Left lobe of liver (tissue), 1 donor: Measurements from ENCODE around the gene CFAP44. TPM values are rescaled to one million over a fixed set of nuclear protein-coding genes. Genes with fewer than 3 reads are reported as not detected.

Experiments
- total RNA-seq: library from RNA; stranded (reverse); gene quantifications from one replicate; pipeline ENCODE4 v1.2.1, GENCODE V29; 2021
- donor health status: DM: no; HTN: yes; CAD: no.

Gene CFAP44
- total RNA-seq, 1 donor from 2014 or later: 3.7 TPM

Other genes starting within 250 kb of the CFAP44 start
- gene BOC, start 229.9 kb downstream of the CFAP44 start, total RNA-seq: 0.50 TPM
- gene SPICE1, start 73.7 kb upstream of the CFAP44 start, total RNA-seq: 6.0 TPM
- gene SIDT1, start 91.1 kb upstream of the CFAP44 start, total RNA-seq: 0.55 TPM